NT2/D1 (cell line): ENCODE data around the gene ZC3H14.

Source experiments
- DNase-seq: peaks from one replicate; pipeline ENCODE4 v3.0.0-alpha.2; 2011; ENCODE audit warnings: low read depth, low spot score
- H3K27me3 ChIP-seq: 2 replicates; pipeline ENCODE4 v1.6.0; 2011; ENCODE audit warnings: mild to moderate bottlenecking; ENCODE audit not compliant: insufficient read length, insufficient read depth
- H3K36me3 ChIP-seq: 2 replicates; pipeline ENCODE4 v1.6.1; 2011; ENCODE audit warnings: mild to moderate bottlenecking, low read length, mixed read lengths; ENCODE audit not compliant: insufficient read depth, insufficient read length
- H3K4me1 ChIP-seq: 2 replicates; pipeline ENCODE4 v1.5.1; 2011; ENCODE audit not compliant: insufficient read depth, insufficient read length
- H3K4me3 ChIP-seq: 2 replicates; pipeline ENCODE4 v1.5.1; 2011; ENCODE audit warnings: low read depth; ENCODE audit not compliant: insufficient read length
- H3K9ac ChIP-seq: 2 replicates; pipeline ENCODE4 v1.6.0; 2011; ENCODE audit warnings: low read depth; ENCODE audit not compliant: insufficient read length
- H3K9me3 ChIP-seq: 2 replicates; pipeline ENCODE4 v1.5.1; 2011; ENCODE audit warnings: mild to moderate bottlenecking, low read length; ENCODE audit not compliant: insufficient read depth
- SUZ12 ChIP-seq: IDR thresholded peaks from 2 replicates; pipeline ENCODE4 v1.6.1; 2011; ENCODE audit not compliant: insufficient read length, insufficient read depth; ENCODE audit errors: extremely low read depth
- YY1 ChIP-seq: IDR thresholded peaks from 2 replicates; pipeline ENCODE4 v1.6.1; 2011; ENCODE audit not compliant: insufficient read length, insufficient read depth
- ZNF274 ChIP-seq: IDR thresholded peaks from 2 replicates; pipeline ENCODE4 v1.6.1; 2011; ENCODE audit warnings: mild to moderate bottlenecking, low read depth, low read length

The ZC3H14 gene

DNA sequence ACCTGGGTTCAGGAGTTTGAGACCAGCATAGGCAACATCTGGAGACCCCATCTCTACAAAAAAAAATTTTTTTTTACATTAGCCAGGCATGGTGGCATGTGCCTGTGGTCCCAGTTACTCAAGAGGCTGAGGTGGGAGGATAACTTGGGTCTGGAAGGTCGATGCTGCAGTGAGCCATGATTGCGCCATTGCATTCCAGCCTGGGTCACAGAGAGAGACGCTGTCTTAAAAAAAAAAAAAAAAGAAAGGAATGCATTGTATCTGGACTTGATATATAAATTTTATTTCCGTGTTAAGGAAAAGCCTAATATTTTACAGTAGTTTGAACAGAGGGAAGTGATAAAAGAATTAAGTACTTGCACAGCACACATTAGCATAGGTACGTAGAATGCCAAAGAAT, 97.2 kb downstream of the ZC3H14 start:
- Histone ChIP-seq H3K36me3 (no peaks in the 10 kb centered on the region), H3K9ac (no peak overlapping the region), H3K9me3 (no peaks in the 10 kb centered on the region), H3K4me1 (no peaks in the 10 kb centered on the region), H3K27me3 (no peaks in the 10 kb centered on the region), H3K4me3 (no peak overlapping the region)
- no peak for DNase-seq
- TF ChIP-seq YY1 = no peak

GRCh38 chr14:88667555-88668273, 104.9 kb downstream of the ZC3H14 start:
- H3K9ac ChIP-seq = no peak overlapping the region
- H3K4me1 ChIP-seq = no peaks in the 10 kb centered on the region
- H3K4me3 ChIP-seq = no peak overlapping the region
- no peaks in the 10 kb centered on the region for H3K36me3 ChIP-seq
- TF ChIP-seq ZNF274 = no peak
- no peak for TF ChIP-seq SUZ12
- no peaks in the 10 kb centered on the region for H3K9me3 ChIP-seq
- no peaks in the 10 kb centered on the region for H3K27me3 ChIP-seq
- peak; percentile 42 for DNase-seq

DNA sequence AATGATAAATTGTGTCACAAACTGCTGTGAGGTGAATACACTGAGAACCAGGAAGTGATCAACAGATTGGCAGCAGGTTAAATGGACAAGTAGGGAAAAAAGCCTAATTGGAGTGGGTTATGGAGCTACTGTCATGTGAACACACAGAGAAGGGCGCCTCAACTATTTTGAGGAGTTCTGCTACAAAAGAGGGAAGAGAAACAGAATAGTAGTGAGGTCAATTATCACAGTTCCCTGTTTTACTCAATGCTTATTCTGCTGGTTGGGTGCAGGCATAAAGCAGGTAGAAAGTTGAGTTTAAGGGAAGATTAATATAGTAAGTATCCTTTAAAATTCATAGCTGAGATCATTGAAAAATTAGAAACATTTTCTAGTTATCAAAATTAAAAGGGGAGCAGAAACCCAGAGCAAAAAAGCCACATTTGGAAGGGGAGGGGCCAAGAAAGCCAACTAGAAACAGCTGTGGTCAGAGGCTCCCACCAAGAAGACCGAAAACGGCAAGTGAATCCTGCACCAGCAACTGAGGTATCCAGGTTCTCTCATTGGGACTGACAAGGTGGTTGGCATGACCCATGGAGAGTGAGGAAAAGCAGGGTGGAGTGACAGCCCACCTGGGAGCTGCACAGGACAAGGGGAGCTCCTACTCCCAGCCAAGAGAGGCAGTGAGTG, 105.7 kb downstream of the ZC3H14 start:
- no peak for TF ChIP-seq ZNF274
- TF ChIP-seq YY1 = no peak
- TF ChIP-seq SUZ12 = no peak
- Histone ChIP-seq H3K4me3 (no peak overlapping the region), H3K36me3 (no peaks in the 10 kb centered on the region), H3K27me3 (no peaks in the 10 kb centered on the region), H3K4me1 (no peaks in the 10 kb centered on the region), H3K9ac (no peak overlapping the region), H3K9me3 (no peaks in the 10 kb centered on the region)
- DNase-seq = no peak

- no peaks in the 10 kb centered on the region for H3K27me3 ChIP-seq
- no peak for TF ChIP-seq SUZ12
- TF ChIP-seq ZNF274 = no peak
- H3K4me3 ChIP-seq = no peak overlapping the region
- H3K9me3 ChIP-seq = no peaks in the 10 kb centered on the region
- no peaks in the 10 kb centered on the region for H3K4me1 ChIP-seq
- no peaks in the 10 kb centered on the region for H3K36me3 ChIP-seq
- H3K9ac ChIP-seq = no peak overlapping the region
- DNase-seq = no peak
These were observed 106.5 kb downstream of the ZC3H14 start for GRCh38 chr14:88669346-88669745.
